Esophagus squamous epithelium (tissue), 4 donors: Measurements from ENCODE around the gene CTNNA1.

Source experiments
- CTCF ChIP-seq, 6 experiments: fragments of 450-650 bp in 4 of 6; fragments of 200-600 bp in 2 of 6; sonication (generic) in 2 of 6; IDR thresholded peaks; one replicate each; pipeline ENCODE4 v1.5.1; 2016 to 2019; ENCODE audit warnings: antibody characterized with exemption in 6 of 6, mild to moderate bottlenecking in 4 of 6, moderate library complexity in 4 of 6
- POLR2A ChIP-seq, 4 donors: fragments of 450-650 bp; IDR thresholded peaks; one replicate each; pipeline ENCODE4 v1.6.1; 2017; ENCODE audit warnings: antibody characterized with exemption in 4 of 4, mild to moderate bottlenecking in 4 of 4, moderate library complexity in 3 of 4

- no peak for TF ChIP-seq CTCF (IDR thresholded peaks at IDR 0.05)
- TF ChIP-seq POLR2A (IDR thresholded peaks at IDR 0.05) = no peak
These were observed 210.6 kb downstream of the CTNNA1 start for GRCh38 chr5:138963763-138964371.
